ENCODE measurements around the gene ZNF710. TPM values are rescaled to one million over a fixed set of nuclear protein-coding genes. Genes with fewer than 3 reads are reported as not detected.

The ZNF710 gene
- total and polyA plus RNA-seq, 2 of the 13 experiments (the other 11 are each of a cell fraction or from before 2014, with no cell fraction given), result 4.7 to 20.6 TPM

DNA sequence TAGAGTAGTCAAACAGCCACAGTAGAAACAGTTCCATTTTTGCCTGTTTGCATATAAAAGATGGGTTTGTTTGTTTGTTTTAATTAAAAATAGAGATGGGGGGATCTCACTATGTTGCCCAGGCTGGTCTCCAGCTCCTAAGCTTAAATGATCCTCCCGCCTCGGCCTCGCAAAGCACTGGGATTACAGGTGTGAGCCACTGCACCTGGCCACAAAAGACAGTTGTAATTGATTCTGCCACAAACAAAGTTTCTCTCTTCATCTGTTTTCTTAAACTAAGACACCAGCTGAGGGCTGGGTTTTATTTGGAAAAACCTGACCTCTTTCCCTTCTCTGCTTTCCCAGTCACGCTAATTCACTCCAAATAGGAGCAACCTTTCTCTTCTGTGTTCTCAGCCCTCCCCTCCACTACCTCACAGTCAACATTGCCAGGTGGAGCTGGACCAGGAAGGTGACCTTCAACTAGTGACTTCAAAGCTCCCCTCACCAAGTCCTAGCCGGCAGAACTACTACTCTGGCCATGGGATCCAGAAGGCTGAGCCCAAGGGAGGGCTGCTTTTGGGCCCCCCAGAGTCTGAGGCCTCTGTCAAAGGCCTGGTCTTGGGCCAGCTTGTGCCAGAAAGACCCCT lies 102.7 kb downstream of the ZNF710 start (continued):
- TF ChIP-seq, protein P1, sequence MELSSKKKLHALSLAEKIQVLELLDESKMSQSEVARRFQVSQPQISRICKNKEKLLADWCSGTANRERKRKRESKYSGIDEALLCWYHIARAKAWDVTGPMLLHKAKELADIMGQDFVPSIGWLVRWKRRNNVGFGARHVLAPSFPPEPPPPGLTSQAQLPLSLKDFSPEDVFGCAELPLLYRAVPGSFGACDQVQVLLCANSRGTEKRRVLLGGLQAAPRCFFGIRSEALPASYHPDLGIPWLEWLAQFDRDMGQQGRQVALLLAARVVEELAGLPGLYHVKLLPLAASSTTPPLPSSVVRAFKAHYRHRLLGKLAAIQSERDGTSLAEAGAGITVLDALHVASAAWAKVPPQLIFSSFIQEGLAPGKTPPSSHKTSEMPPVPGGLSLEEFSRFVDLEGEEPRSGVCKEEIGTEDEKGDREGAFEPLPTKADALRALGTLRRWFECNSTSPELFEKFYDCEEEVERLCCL (CRISPR knock-in tag; IDR thresholded peaks at IDR 0.05; ENCODE audit: borderline replicate concordance), result no peak
- TF ChIP-seq, protein P2, sequence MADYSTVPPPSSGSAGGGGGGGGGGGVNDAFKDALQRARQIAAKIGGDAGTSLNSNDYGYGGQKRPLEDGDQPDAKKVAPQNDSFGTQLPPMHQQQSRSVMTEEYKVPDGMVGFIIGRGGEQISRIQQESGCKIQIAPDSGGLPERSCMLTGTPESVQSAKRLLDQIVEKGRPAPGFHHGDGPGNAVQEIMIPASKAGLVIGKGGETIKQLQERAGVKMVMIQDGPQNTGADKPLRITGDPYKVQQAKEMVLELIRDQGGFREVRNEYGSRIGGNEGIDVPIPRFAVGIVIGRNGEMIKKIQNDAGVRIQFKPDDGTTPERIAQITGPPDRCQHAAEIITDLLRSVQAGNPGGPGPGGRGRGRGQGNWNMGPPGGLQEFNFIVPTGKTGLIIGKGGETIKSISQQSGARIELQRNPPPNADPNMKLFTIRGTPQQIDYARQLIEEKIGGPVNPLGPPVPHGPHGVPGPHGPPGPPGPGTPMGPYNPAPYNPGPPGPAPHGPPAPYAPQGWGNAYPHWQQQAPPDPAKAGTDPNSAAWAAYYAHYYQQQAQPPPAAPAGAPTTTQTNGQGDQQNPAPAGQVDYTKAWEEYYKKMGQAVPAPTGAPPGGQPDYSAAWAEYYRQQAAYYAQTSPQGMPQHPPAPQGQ (CRISPR knock-in tag; IDR thresholded peaks at IDR 0.05; ENCODE audit: borderline replicate concordance), result no peak
- TF ChIP-seq SIN3B (IDR thresholded peaks at IDR 0.05; ENCODE audit: low read length), result no peak
- TF ChIP-seq MXI1 (IDR thresholded peaks at IDR 0.05; ENCODE audit: borderline replicate concordance, low read depth, low read length), result no peak
- no peak for TF ChIP-seq ZSCAN22 (CRISPR knock-in tag; IDR thresholded peaks at IDR 0.05)
- no peak for TF ChIP-seq ZNF367 (CRISPR knock-in tag; IDR thresholded peaks at IDR 0.05; ENCODE audit: borderline replicate concordance)
- no peak for TF ChIP-seq SOX6 (IDR thresholded peaks at IDR 0.05)
- no peak for TF ChIP-seq SOX6 (CRISPR knock-in tag; IDR thresholded peaks at IDR 0.05)
- no peak for TF ChIP-seq BHLHE40 (IDR thresholded peaks at IDR 0.05; ENCODE audit: low read length)
- no peak for TF ChIP-seq ZNF224 (CRISPR knock-in tag; IDR thresholded peaks at IDR 0.05)
- TF ChIP-seq ZNF761 (CRISPR knock-in tag; conservative IDR thresholded peaks at IDR 0.05), result no peak
- no peak for TF ChIP-seq JUN (CRISPR knock-in tag; IDR thresholded peaks at IDR 0.05)
- no peak for TF ChIP-seq FIP1L1 (IDR thresholded peaks at IDR 0.05; ENCODE audit: borderline replicate concordance, insufficient read depth, low read depth, low read length)
- TF ChIP-seq, protein P3, sequence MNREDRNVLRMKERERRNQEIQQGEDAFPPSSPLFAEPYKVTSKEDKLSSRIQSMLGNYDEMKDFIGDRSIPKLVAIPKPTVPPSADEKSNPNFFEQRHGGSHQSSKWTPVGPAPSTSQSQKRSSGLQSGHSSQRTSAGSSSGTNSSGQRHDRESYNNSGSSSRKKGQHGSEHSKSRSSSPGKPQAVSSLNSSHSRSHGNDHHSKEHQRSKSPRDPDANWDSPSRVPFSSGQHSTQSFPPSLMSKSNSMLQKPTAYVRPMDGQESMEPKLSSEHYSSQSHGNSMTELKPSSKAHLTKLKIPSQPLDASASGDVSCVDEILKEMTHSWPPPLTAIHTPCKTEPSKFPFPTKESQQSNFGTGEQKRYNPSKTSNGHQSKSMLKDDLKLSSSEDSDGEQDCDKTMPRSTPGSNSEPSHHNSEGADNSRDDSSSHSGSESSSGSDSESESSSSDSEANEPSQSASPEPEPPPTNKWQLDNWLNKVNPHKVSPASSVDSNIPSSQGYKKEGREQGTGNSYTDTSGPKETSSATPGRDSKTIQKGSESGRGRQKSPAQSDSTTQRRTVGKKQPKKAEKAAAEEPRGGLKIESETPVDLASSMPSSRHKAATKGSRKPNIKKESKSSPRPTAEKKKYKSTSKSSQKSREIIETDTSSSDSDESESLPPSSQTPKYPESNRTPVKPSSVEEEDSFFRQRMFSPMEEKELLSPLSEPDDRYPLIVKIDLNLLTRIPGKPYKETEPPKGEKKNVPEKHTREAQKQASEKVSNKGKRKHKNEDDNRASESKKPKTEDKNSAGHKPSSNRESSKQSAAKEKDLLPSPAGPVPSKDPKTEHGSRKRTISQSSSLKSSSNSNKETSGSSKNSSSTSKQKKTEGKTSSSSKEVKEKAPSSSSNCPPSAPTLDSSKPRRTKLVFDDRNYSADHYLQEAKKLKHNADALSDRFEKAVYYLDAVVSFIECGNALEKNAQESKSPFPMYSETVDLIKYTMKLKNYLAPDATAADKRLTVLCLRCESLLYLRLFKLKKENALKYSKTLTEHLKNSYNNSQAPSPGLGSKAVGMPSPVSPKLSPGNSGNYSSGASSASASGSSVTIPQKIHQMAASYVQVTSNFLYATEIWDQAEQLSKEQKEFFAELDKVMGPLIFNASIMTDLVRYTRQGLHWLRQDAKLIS (CRISPR knock-in tag; IDR thresholded peaks at IDR 0.05), result no peak
- TF ChIP-seq, protein P4, sequence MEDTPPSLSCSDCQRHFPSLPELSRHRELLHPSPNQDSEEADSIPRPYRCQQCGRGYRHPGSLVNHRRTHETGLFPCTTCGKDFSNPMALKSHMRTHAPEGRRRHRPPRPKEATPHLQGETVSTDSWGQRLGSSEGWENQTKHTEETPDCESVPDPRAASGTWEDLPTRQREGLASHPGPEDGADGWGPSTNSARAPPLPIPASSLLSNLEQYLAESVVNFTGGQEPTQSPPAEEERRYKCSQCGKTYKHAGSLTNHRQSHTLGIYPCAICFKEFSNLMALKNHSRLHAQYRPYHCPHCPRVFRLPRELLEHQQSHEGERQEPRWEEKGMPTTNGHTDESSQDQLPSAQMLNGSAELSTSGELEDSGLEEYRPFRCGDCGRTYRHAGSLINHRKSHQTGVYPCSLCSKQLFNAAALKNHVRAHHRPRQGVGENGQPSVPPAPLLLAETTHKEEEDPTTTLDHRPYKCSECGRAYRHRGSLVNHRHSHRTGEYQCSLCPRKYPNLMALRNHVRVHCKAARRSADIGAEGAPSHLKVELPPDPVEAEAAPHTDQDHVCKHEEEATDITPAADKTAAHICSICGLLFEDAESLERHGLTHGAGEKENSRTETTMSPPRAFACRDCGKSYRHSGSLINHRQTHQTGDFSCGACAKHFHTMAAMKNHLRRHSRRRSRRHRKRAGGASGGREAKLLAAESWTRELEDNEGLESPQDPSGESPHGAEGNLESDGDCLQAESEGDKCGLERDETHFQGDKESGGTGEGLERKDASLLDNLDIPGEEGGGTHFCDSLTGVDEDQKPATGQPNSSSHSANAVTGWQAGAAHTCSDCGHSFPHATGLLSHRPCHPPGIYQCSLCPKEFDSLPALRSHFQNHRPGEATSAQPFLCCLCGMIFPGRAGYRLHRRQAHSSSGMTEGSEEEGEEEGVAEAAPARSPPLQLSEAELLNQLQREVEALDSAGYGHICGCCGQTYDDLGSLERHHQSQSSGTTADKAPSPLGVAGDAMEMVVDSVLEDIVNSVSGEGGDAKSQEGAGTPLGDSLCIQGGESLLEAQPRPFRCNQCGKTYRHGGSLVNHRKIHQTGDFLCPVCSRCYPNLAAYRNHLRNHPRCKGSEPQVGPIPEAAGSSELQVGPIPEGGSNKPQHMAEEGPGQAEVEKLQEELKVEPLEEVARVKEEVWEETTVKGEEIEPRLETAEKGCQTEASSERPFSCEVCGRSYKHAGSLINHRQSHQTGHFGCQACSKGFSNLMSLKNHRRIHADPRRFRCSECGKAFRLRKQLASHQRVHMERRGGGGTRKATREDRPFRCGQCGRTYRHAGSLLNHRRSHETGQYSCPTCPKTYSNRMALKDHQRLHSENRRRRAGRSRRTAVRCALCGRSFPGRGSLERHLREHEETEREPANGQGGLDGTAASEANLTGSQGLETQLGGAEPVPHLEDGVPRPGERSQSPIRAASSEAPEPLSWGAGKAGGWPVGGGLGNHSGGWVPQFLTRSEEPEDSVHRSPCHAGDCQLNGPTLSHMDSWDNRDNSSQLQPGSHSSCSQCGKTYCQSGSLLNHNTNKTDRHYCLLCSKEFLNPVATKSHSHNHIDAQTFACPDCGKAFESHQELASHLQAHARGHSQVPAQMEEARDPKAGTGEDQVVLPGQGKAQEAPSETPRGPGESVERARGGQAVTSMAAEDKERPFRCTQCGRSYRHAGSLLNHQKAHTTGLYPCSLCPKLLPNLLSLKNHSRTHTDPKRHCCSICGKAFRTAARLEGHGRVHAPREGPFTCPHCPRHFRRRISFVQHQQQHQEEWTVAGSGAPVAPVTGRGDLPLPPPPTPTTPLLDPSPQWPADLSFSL (CRISPR knock-in tag; IDR thresholded peaks at IDR 0.05), result no peak
- no peak for TF ChIP-seq RFX3 (CRISPR knock-in tag; IDR thresholded peaks at IDR 0.05)

All from HepG2 (cell line).